HEK293 (cell line): ENCODE results near the gene DHCR7.
"Not testable (repeated sequence)": the region's sequence is repeated elsewhere in the genome, so short reads cannot be mapped to it uniquely, and the experiment has no call there.

Source experiments
- HOXC10 ChIP-seq: sonication (generic); formaldehyde crosslinking; IDR thresholded peaks from 2 replicates; pipeline ENCODE4 v1.8.1; 2023; ENCODE audit warnings: mild to moderate bottlenecking, missing genetic modification reagents
- ZBTB7A ChIP-seq: fragments of 450-650 bp; formaldehyde crosslinking; IDR thresholded peaks from 2 replicates; pipeline ENCODE4 v1.5.1; 2016; ENCODE audit warnings: low read depth, missing biosample characterization, missing genetic modification characterization
- ZNF302 ChIP-seq: fragments of 450-650 bp; formaldehyde crosslinking; IDR thresholded peaks from 2 replicates; pipeline ENCODE4 v1.5.1; 2016; ENCODE audit warnings: missing biosample characterization, missing genetic modification characterization, low read depth
- ZNF843 ChIP-seq: fragments of 450-650 bp; formaldehyde crosslinking; IDR thresholded peaks from 2 replicates; pipeline ENCODE4 v1.5.1; 2016; ENCODE audit warnings: missing biosample characterization, missing genetic modification characterization
- TF ChIP-seq, protein P1 (sequence below): fragments of 450-650 bp; IDR thresholded peaks from 2 replicates; pipeline ENCODE4 v1.5.1; 2018; ENCODE audit warnings: missing biosample characterization, missing genetic modification characterization
- TF ChIP-seq, protein P2 (sequence below): fragments of 450-650 bp; formaldehyde crosslinking; IDR thresholded peaks from 2 replicates; pipeline ENCODE4 v1.5.1; 2016; ENCODE audit warnings: missing biosample characterization, missing genetic modification characterization
- TF ChIP-seq, protein P3 (sequence below): fragments of 450-650 bp; formaldehyde crosslinking; optimal IDR thresholded peaks from 2 replicates; pipeline ENCODE3; 2016; ENCODE audit warnings: missing biosample characterization, mild to moderate bottlenecking, missing genetic modification characterization
- TF ChIP-seq, protein P4 (sequence below): fragments of 450-650 bp; formaldehyde crosslinking; IDR thresholded peaks from 2 replicates; pipeline ENCODE4 v1.5.1; 2016; ENCODE audit warnings: missing biosample characterization, missing genetic modification characterization
- TF ChIP-seq, protein P5 (sequence below): fragments of 450-650 bp; formaldehyde crosslinking; IDR thresholded peaks from 2 replicates; pipeline ENCODE4 v1.5.1; 2017; ENCODE audit warnings: missing biosample characterization, missing genetic modification characterization

DNA sequence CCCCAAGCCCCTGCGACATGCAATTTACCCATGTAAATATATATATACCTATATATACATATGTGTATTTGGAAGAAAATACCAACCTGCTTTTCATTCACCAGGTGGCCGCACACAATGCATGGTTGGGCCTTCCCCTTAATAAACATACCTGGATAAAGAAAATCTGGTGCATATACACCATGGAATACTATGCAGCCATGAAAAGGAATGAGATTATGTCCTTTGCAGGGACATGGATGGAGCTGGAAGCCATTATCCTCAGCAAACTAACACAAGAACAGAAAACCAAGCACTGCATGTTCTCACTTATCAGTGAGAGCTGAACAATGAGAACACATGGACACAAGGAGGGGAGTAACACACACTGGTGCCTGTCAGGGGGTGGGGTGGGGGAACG, 25.9 kb downstream of the DHCR7 start:
- not testable (repeated sequence) for TF ChIP-seq HOXC10; ZNF843 (tag by site-specific recombination); ZBTB7A (tag by site-specific recombination); ZNF302 (tag by site-specific recombination)
- TF ChIP-seq, protein P1, sequence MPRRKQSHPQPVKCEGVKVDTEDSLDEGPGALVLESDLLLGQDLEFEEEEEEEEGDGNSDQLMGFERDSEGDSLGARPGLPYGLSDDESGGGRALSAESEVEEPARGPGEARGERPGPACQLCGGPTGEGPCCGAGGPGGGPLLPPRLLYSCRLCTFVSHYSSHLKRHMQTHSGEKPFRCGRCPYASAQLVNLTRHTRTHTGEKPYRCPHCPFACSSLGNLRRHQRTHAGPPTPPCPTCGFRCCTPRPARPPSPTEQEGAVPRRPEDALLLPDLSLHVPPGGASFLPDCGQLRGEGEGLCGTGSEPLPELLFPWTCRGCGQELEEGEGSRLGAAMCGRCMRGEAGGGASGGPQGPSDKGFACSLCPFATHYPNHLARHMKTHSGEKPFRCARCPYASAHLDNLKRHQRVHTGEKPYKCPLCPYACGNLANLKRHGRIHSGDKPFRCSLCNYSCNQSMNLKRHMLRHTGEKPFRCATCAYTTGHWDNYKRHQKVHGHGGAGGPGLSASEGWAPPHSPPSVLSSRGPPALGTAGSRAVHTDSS (tag by site-specific recombination) = not testable (repeated sequence)
- TF ChIP-seq, protein P2, sequence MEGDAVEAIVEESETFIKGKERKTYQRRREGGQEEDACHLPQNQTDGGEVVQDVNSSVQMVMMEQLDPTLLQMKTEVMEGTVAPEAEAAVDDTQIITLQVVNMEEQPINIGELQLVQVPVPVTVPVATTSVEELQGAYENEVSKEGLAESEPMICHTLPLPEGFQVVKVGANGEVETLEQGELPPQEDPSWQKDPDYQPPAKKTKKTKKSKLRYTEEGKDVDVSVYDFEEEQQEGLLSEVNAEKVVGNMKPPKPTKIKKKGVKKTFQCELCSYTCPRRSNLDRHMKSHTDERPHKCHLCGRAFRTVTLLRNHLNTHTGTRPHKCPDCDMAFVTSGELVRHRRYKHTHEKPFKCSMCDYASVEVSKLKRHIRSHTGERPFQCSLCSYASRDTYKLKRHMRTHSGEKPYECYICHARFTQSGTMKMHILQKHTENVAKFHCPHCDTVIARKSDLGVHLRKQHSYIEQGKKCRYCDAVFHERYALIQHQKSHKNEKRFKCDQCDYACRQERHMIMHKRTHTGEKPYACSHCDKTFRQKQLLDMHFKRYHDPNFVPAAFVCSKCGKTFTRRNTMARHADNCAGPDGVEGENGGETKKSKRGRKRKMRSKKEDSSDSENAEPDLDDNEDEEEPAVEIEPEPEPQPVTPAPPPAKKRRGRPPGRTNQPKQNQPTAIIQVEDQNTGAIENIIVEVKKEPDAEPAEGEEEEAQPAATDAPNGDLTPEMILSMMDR (tag by site-specific recombination) = not testable (repeated sequence)
- TF ChIP-seq, protein P3, sequence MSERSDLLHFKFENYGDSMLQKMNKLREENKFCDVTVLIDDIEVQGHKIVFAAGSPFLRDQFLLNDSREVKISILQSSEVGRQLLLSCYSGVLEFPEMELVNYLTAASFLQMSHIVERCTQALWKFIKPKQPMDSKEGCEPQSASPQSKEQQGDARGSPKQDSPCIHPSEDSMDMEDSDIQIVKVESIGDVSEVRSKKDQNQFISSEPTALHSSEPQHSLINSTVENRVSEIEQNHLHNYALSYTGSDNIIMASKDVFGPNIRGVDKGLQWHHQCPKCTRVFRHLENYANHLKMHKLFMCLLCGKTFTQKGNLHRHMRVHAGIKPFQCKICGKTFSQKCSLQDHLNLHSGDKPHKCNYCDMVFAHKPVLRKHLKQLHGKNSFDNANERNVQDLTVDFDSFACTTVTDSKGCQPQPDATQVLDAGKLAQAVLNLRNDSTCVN = not testable (repeated sequence)
- TF ChIP-seq, protein P4, sequence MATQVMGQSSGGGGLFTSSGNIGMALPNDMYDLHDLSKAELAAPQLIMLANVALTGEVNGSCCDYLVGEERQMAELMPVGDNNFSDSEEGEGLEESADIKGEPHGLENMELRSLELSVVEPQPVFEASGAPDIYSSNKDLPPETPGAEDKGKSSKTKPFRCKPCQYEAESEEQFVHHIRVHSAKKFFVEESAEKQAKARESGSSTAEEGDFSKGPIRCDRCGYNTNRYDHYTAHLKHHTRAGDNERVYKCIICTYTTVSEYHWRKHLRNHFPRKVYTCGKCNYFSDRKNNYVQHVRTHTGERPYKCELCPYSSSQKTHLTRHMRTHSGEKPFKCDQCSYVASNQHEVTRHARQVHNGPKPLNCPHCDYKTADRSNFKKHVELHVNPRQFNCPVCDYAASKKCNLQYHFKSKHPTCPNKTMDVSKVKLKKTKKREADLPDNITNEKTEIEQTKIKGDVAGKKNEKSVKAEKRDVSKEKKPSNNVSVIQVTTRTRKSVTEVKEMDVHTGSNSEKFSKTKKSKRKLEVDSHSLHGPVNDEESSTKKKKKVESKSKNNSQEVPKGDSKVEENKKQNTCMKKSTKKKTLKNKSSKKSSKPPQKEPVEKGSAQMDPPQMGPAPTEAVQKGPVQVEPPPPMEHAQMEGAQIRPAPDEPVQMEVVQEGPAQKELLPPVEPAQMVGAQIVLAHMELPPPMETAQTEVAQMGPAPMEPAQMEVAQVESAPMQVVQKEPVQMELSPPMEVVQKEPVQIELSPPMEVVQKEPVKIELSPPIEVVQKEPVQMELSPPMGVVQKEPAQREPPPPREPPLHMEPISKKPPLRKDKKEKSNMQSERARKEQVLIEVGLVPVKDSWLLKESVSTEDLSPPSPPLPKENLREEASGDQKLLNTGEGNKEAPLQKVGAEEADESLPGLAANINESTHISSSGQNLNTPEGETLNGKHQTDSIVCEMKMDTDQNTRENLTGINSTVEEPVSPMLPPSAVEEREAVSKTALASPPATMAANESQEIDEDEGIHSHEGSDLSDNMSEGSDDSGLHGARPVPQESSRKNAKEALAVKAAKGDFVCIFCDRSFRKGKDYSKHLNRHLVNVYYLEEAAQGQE (tag by site-specific recombination) = not testable (repeated sequence)
- TF ChIP-seq, protein P5, sequence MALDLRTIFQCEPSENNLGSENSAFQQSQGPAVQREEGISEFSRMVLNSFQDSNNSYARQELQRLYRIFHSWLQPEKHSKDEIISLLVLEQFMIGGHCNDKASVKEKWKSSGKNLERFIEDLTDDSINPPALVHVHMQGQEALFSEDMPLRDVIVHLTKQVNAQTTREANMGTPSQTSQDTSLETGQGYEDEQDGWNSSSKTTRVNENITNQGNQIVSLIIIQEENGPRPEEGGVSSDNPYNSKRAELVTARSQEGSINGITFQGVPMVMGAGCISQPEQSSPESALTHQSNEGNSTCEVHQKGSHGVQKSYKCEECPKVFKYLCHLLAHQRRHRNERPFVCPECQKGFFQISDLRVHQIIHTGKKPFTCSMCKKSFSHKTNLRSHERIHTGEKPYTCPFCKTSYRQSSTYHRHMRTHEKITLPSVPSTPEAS (tag by site-specific recombination) = not testable (repeated sequence)
